ENCODE results near the gene SELENON. TPM values are rescaled to one million over a fixed set of nuclear protein-coding genes. Genes with fewer than 3 reads are reported as not detected.

Gene SELENON
- total and polyA plus RNA-seq, 4 donors: 4.3 to 16.1 (median 9.0) TPM

DNA sequence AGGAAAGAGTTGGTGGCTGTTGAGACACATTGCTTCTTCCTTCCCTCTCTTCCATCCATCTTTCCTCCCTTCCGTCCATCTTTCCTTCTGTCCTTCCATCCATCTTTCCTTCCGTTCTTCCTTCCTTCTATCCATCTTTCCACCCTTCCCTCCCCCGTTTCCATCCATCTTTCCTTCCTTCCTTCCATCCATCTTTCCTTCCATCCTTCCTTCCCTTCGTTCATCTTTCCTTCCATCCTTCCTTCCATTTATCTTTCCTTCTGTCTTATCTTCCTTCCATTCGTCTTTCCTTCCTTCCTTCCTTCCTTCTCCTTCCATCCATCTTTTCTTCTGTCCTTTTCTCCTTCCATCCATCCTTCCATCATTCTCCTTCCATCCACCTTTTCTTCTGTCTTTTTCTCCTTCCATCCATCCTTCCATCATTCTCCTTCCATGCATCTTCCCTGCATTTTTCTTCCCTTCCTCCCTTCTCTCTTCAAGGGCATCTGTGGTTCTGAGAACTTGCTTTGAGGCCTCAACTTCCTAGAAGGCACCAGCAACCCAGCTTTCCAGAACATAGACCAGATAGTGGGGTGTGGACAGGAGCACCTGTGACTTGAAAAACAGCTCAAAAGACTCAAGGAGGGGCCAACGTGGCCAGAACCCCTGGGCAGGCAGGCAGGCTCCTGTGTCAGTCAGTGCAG is 48.9 kb upstream of the SELENON start:
- DNase-seq (ENCODE audit: low spot score): no peak
- no peaks in the 10 kb centered on the region for H3K27me3 ChIP-seq (ENCODE audit: control insufficient read depth in 4 of 4, insufficient read depth in 4 of 4, low read length in 3 of 4)
- peaks cover 0 to 2% (median 0%) of the 10 kb centered on the region in 4 donors for H3K4me1 ChIP-seq (ENCODE audit: control insufficient read depth in 4 of 4, insufficient read depth in 4 of 4, low read length in 3 of 4)
- peaks cover 0 to 8% (median 2%) of the 10 kb centered on the region in 4 donors for H3K36me3 ChIP-seq (ENCODE audit: control insufficient read depth in 4 of 4, insufficient read depth in 3 of 4, low read depth in 1 of 4, low read length in 3 of 4)
- no peaks in the 10 kb centered on the region for H3K9me3 ChIP-seq (ENCODE audit: control insufficient read depth in 4 of 4, low read length in 3 of 4)
- TF ChIP-seq, protein P1, sequence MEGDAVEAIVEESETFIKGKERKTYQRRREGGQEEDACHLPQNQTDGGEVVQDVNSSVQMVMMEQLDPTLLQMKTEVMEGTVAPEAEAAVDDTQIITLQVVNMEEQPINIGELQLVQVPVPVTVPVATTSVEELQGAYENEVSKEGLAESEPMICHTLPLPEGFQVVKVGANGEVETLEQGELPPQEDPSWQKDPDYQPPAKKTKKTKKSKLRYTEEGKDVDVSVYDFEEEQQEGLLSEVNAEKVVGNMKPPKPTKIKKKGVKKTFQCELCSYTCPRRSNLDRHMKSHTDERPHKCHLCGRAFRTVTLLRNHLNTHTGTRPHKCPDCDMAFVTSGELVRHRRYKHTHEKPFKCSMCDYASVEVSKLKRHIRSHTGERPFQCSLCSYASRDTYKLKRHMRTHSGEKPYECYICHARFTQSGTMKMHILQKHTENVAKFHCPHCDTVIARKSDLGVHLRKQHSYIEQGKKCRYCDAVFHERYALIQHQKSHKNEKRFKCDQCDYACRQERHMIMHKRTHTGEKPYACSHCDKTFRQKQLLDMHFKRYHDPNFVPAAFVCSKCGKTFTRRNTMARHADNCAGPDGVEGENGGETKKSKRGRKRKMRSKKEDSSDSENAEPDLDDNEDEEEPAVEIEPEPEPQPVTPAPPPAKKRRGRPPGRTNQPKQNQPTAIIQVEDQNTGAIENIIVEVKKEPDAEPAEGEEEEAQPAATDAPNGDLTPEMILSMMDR (IDR thresholded peaks at IDR 0.05; ENCODE audit: low read depth, low read length, missing input control): no peak
- TF ChIP-seq EGR1 (IDR thresholded peaks at IDR 0.05; ENCODE audit: low read depth in 2 of 2) (no peak), NR2F2 (IDR thresholded peaks at IDR 0.05) (no peak), FOXA2 (IDR thresholded peaks at IDR 0.05) (no peak), FOXA1 (IDR thresholded peaks at IDR 0.05) (no peak), MAX (IDR thresholded peaks at IDR 0.05) (no peak), RXRA (IDR thresholded peaks at IDR 0.05) (no peak), TAF1 (conservative IDR thresholded peaks at IDR 0.05) (no peak), HNF4G (IDR thresholded peaks at IDR 0.05) (no peak), SP1 (IDR thresholded peaks at IDR 0.05) (no peak), JUND (IDR thresholded peaks at IDR 0.05) (no peak), RAD21 (IDR thresholded peaks at IDR 0.05) (no peak), YY1 (IDR thresholded peaks at IDR 0.05) (no peak)
- TF ChIP-seq, protein P2, sequence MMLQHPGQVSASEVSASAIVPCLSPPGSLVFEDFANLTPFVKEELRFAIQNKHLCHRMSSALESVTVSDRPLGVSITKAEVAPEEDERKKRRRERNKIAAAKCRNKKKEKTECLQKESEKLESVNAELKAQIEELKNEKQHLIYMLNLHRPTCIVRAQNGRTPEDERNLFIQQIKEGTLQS (IDR thresholded peaks at IDR 0.05): no peak
- TF ChIP-seq, protein P3, sequence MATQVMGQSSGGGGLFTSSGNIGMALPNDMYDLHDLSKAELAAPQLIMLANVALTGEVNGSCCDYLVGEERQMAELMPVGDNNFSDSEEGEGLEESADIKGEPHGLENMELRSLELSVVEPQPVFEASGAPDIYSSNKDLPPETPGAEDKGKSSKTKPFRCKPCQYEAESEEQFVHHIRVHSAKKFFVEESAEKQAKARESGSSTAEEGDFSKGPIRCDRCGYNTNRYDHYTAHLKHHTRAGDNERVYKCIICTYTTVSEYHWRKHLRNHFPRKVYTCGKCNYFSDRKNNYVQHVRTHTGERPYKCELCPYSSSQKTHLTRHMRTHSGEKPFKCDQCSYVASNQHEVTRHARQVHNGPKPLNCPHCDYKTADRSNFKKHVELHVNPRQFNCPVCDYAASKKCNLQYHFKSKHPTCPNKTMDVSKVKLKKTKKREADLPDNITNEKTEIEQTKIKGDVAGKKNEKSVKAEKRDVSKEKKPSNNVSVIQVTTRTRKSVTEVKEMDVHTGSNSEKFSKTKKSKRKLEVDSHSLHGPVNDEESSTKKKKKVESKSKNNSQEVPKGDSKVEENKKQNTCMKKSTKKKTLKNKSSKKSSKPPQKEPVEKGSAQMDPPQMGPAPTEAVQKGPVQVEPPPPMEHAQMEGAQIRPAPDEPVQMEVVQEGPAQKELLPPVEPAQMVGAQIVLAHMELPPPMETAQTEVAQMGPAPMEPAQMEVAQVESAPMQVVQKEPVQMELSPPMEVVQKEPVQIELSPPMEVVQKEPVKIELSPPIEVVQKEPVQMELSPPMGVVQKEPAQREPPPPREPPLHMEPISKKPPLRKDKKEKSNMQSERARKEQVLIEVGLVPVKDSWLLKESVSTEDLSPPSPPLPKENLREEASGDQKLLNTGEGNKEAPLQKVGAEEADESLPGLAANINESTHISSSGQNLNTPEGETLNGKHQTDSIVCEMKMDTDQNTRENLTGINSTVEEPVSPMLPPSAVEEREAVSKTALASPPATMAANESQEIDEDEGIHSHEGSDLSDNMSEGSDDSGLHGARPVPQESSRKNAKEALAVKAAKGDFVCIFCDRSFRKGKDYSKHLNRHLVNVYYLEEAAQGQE (IDR thresholded peaks at IDR 0.05): no peak
- TF ChIP-seq, protein P4, sequence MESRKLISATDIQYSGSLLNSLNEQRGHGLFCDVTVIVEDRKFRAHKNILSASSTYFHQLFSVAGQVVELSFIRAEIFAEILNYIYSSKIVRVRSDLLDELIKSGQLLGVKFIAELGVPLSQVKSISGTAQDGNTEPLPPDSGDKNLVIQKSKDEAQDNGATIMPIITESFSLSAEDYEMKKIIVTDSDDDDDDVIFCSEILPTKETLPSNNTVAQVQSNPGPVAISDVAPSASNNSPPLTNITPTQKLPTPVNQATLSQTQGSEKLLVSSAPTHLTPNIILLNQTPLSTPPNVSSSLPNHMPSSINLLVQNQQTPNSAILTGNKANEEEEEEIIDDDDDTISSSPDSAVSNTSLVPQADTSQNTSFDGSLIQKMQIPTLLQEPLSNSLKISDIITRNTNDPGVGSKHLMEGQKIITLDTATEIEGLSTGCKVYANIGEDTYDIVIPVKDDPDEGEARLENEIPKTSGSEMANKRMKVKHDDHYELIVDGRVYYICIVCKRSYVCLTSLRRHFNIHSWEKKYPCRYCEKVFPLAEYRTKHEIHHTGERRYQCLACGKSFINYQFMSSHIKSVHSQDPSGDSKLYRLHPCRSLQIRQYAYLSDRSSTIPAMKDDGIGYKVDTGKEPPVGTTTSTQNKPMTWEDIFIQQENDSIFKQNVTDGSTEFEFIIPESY (IDR thresholded peaks at IDR 0.05): no peak
- no peak overlapping the region for H3K9ac ChIP-seq (ENCODE audit: low read depth in 1 of 2, low read length in 2 of 2)
- WGBS: 82% methylated on average over 6 of the region's 6 CpGs
- H3K27ac ChIP-seq (ENCODE audit: low read depth in 1 of 2, low read length in 2 of 2): no peak overlapping the region
- H3K4me3 ChIP-seq (ENCODE audit: low read depth in 1 of 3, low read length in 3 of 3): no peak overlapping the region

Measured in liver (tissue), 9 donors.